Measurements from ENCODE around the gene ACR.

Gene ACR

GRCh38 chr22:50737728-50738648 is at the start of gene ACR:
ACR (plus strand) TSS chr22:50738204; CDS start chr22:50738236, 32 bp downstream.
- peak; percentile 5 to 10 for DNase-seq

DNA sequence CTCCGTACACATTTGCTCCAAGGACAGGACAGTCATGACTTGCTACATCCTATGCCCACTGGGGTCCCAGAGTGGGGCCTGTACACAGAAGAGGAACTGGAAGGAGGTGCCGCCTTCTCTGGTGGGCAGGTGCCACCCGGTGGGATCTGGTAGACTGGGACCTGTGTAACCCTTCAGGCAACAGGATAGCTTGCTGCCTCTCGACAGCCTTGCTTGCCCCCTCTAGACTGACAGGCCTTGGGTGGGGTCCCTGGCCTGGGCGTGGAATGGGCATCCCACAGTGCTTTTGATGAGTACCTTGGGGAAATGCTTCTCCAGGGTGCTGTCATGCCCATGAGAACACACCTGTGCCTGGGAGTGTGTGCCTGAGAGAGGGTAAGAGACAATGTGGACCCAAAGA is 49.6 kb upstream of the ACR start:
- DNase-seq: no peak

- peak; percentile 48 for DNase-seq
Observed at GRCh38 chr22:50691521-50691920, 46.5 kb upstream of the ACR start.

DNA sequence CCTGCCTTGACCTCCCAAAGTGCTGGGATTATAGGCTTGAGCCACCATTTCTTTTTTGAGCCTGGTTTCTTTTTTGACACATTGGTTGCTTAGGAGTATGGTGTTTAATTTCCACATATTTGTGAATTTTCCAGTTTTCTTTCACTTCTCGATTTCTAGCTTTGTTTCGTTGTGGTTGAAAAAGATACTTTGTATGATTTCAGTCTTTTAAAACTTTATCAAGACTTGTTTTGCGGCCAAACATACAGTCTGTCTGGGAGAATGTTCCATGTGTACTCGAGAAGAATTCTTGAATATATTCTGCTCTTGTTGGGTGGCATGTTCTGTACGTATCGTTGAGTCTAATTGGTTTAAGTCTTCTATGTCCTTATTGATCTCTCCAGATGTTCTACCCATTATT is 44.5 kb upstream of the ACR start:
- DNase-seq: no peak

- no peak for DNase-seq
Observed at GRCh38 chr22:50694099-50694605, 43.9 kb upstream of the ACR start.

GRCh38 chr22:50694766-50695420 is 43.1 kb upstream of the ACR start:
- no peak for DNase-seq

- DNase-seq: no peak
Observed at GRCh38 chr22:50695421-50696250, 42.4 kb upstream of the ACR start.

- DNase-seq: no peak
Observed at GRCh38 chr22:50696251-50696798, 41.7 kb upstream of the ACR start.

DNA sequence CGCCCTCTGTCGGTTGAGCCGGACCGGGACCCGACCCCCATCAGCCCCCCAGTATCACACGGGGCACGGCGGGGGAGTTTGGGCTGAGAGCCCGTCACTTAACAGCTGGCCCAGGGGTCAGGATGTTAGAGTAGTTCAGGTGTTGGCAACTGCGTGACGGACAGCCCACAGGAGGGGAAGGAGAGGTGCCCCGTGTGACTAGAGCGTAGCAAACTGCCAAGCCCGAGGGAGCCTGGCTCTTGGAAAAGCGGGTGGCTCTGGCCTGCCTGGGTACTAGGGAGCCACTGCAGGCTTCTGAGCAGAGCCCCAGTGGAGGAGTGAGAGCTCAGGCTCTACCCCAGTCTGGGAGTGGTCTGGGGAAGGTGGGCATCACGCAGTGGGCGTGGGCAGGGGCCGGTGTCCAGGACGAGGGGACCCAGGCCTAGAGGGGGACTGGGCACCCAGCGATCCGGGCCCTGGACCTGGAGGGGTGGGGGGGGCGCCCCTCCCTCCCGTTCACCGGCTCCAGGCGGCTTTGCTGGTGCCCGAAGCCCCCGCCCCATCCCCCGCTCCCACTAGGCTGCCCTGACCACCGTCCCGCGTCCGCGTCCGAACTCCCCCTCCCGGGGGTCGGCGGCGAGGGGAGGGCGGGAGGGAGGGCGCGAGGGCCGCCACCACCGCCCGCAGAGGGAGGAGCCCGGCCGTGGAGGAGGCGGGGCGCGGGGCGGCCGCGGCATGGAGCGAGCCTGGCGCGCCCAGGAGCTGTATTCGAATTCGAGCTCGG is 41.0 kb upstream of the ACR start:
- DNase-seq: no peak

- DNase-seq: no peak
Observed at GRCh38 chr22:50697667-50698506, 40.1 kb upstream of the ACR start.

- DNase-seq: no peak
Observed at GRCh38 chr22:50698546-50698945, 39.5 kb upstream of the ACR start.

- DNase-seq: no peak
Observed at GRCh38 chr22:50699001-50699755, 38.8 kb upstream of the ACR start.

DNA sequence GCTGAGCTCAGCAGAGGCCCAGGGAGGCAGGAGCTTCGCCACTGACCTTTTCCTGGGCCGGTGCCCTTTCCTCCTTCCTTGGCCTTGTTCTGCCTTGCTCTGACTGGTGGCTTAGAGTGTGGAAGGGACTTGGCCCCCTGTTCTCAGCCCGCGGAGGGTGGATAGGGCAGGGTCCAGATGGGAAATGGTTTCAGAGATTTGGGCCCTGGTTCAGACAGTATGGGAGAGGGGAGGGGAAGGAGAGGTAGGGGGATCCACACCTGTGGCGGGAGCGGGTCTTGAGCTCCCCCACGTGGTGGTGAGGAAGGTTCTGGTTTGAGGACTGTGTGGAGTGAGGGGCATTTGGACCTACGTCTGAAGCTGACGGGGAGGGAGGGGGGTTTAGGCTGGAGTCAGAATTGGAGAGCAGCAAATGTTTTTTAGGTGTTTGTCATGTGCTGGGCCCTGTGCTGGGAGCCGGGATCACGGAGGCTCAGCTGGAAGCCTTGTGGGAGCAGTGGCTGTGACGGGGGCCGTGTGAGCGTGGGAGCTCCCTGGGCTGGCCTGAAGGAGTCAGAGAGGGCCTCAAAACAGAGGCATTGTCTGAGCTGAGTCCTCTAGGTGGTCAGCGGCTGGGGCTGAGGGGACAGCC is 38.1 kb upstream of the ACR start:
- DNase-seq: no peak

DNA sequence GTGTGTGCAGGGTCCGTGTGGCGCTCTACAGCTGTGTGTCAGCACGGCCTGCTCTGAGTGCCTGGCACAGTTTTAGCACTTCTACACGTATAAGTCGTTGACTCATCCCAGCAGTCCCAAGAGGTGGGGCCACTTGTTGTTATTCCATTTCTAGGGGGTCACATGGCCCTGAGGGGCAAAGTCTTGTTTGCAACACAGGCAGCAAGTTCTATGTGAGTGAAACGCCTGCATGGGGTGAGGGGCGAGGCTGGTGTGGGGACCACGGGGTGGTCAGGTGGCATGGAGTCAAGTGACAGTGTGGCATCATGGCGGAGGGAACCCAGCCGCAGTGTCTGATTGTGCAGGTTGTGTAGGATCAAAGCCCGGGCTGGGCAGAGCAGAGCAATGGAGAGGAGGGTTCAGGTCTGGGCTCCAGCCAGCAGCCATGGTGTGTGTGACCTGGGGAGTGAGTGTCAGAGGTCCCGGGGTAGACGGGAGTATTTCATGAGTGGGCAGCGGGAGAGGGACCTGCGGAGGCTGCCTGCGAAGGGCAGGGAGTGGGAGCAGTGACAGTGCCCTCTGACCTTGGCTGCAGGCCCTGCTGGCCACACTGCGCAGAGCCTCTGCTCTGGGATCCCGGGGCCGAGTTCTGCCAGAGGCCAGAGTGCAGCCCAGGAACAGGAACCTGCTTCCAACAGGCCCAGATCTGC is 37.5 kb upstream of the ACR start:
- no peak for DNase-seq

DNA sequence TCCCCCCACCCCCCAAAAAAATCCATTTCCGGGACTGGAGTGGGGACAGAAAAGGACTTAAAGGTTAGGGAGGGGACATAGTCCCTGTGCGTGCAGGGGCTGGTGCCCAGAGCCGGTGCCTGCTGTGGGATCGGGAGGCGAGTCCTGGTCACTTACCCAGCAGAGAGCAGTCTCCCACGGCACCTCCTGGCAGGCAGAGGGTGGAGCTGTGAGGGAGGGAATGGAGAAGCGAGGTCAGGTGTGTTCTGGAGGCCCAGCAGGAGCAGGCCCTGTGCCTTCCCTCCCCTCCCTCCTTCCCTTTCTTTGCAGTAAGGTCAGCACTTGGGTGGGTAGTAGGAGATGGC is 37.0 kb upstream of the ACR start:
- DNase-seq: no peak

DNA sequence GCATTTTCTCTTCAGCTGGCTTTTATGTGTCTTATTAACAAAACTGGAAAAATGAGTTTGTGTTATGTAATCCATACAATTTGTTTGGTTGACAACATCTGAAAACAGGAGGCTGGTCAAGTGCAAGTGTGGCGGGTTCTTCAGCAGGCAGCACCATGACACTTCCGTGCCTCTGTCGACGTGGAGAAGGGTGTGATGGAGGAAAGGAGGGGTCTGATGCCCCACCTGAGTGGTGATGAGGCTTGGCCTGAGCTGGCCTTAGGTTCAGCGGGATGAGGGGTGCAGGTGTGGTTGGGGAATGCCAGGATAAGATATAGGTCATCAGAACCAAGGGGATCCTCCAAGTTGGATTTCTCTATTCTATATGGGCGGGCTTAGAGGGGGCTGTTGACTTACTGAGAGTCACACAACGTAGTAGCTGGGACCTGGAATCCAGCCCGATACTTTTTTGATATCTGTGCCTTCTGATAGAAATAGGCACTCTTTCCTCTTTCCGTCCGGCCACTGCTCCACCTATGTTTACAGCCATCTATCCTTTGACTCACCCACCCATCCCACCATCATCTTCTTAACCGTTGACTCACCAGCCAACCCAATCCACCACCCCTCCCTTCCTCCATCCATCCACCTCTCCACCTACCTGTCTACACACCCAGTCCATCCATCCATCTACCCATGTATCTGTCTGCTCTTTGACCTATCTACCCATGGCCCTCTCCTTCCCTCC is 36.4 kb upstream of the ACR start:
- no peak for DNase-seq

- no peak for DNase-seq
Observed at GRCh38 chr22:50702261-50702671, 35.7 kb upstream of the ACR start.

All from activated T-cell treated with anti-CD3 and anti-CD28 coated beads, Interleukin-2, amount 50 U/mL, for 48 hours (primary cell).